ENCODE data around the gene PSMA5.

GRCh38 chr1:109361649-109362048, 64.6 kb downstream of the PSMA5 start:
- TF ChIP-seq CTCF (IDR thresholded peaks at IDR 0.05) (no peak), EZH2 (IDR thresholded peaks at IDR 0.05; ENCODE audit: borderline replicate concordance, insufficient read depth, low read depth, low read length, poor library complexity, severe bottlenecking) (no peak)

Measured in B cell (primary cell).